Effector CD4-positive, alpha-beta T cell (primary cell): ENCODE data around the gene KCNJ2. TPM values are rescaled to one million over a fixed set of nuclear protein-coding genes. Genes with fewer than 3 reads are reported as not detected.
A peak's percentile ranks its signal among the peaks of the same experiment; 100 is the strongest.

Experiments
- DNase-seq: peaks from one replicate; pipeline ENCODE4 v3.0.0-alpha.2; 2020
- total RNA-seq: gene quantifications from one replicate; lab custom pipeline; 2026; lab: John Stamatoyannopoulos, UW

Gene KCNJ2
- total RNA-seq = not detected

DNA sequence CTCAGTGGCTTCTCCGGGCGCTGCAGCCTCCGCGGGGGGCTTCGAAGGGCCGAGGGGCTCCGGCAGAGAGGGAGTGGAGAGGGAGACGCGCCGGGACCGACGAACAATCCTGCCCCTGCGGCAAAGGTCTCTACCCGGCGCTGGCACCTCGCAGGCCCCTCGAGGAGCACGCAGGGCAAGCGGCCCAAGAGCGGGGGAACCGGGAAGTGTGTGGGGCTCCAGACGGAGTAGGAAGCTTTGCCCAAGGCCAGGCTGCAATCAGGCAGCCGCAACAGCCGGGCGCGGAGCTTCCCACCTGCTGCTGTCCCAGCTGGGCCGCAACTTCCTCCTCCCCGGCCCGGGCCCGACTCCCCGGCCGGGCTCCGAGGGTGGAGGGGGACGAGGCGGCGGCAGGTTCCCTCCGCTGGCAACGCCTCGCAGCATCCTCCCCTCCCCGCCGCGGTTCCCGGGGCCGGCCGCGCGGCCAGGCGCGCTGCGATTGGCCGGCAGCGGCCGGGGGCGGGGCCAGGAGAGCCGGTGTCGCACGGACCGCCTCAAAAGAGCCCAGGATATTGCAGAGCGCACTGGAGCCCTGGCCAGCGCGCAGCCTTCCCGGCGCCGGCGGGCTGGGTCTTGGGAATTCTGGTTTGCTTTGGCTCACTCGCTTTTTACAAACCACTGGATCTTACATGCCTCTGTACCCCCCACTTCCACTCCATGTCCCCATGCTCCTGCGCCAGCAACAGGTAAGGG is at the start of gene KCNJ2:
Gene KCNJ2 (plus strand): TSS at position 556 of the 732 bp plus-strand sequence. CDS start 5,508 bp downstream, outside the sequence.
- peak; percentile 2 for DNase-seq

DNA sequence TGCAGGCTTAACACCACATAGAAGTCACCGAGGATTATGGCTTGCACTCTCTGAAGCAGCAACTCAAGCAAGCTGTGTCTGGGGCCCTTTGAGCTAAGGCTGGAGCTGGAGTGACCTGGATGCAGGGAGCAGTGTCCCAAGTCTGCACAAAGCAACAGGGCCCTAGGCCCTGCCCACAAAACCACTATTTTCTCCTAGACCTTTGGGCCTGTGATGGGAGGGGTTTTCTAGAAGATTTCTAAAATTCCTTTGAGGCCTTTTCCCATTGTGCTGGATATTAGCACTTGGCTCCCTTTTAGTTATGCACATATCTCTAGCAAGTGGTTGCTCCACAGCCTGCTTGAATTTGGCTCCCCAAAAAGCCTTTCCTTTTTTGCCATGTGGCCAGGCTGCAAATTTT is 49.8 kb upstream of the KCNJ2 start:
- no peak for DNase-seq

DNA sequence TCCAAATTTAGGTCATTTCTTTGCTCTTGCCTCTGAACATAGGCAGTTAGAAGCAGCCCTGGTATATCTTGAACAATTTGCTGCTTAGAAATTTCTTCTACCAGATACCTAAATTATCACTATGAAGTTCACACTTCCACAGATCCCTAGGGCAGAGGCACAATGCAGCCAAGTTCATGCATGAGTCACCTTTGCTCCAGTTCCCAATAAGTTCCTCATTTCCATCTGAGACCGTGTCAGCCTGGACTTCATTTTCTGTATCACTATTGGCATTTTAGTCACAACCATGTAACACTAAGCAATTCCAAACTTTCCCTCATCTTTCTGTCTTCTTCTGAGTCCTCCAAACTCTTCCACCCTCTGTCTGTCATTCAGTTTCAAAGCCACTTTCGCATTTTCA is 49.3 kb upstream of the KCNJ2 start:
- DNase-seq = no peak

- no peak for DNase-seq
These were observed 48.9 kb upstream of the KCNJ2 start for GRCh38 chr17:70120425-70120824.

- no peak for DNase-seq
These were observed 48.2 kb upstream of the KCNJ2 start for GRCh38 chr17:70121126-70121525.

GRCh38 chr17:70123193-70123592 is 46.1 kb upstream of the KCNJ2 start:
- DNase-seq = no peak

DNA sequence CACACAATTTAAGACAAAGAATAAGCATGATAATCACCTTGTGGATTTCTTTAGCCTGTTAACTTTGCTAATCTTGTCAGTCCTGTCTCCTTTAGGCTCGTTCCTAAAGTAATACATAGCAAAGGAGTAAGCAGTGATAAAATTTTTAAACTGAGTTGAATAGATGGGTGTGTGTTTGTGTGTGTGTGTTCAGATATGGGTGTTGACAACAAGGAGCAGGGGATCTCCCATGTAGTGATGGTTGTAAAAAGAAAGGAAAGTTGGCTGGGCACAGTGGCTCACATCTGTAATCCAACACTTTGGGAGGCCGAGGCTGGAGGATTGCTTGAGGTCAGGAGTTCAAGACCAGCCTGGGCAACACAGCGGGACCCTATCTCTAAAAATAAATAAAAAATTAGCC is 44.6 kb upstream of the KCNJ2 start:
- DNase-seq = no peak

- no peak for DNase-seq
These were observed 42.0 kb upstream of the KCNJ2 start for GRCh38 chr17:70127221-70127873.

GRCh38 chr17:70128727-70129238 is 40.5 kb upstream of the KCNJ2 start:
- DNase-seq = no peak

- DNase-seq = no peak
These were observed 39.0 kb upstream of the KCNJ2 start for GRCh38 chr17:70130289-70130688.

- no peak for DNase-seq
These were observed 36.8 kb upstream of the KCNJ2 start for GRCh38 chr17:70132505-70132904.

- DNase-seq = no peak
These were observed 35.3 kb upstream of the KCNJ2 start for GRCh38 chr17:70134042-70134441.

DNA sequence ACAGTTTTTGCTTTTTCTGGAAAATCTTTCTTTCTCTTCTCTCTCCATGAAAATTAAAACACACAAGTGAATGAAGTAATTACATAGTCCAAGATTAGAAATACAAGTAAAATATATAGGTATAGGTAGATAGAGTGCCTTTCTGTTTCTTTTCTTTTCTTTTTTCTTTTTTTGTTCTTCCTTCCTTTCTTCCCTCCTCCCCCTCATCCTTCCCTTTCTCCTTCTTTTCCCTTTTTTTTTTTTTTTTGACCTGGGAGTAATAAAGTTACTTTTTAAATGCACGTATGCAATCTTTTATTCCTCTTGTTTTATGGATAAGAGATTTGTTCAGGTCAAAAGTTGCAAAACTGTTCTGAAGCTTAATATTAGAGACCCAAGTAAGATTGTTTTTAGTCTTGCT is 34.6 kb upstream of the KCNJ2 start:
- DNase-seq = no peak

DNA sequence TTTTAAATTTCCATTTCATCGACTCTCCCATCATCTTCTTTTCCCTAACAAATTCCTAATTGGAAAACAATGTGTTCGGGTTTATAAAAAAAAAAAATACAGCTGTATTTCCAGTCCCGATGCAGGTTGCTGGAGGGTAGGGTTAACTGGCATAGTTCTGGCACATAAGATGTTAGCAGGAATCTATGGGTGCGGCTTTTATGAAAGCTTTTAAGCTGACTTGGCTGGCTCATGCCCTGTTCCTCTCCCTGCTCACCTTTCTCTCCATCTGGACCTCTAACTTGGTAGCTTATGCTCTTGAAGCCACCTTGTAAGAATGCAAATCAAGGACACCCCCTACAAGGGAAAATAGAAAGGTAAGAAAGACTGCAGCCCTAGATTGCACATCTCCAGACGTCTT is 33.2 kb upstream of the KCNJ2 start:
- no peak for DNase-seq

- DNase-seq = no peak
These were observed 31.7 kb upstream of the KCNJ2 start for GRCh38 chr17:70137451-70138230.

DNA sequence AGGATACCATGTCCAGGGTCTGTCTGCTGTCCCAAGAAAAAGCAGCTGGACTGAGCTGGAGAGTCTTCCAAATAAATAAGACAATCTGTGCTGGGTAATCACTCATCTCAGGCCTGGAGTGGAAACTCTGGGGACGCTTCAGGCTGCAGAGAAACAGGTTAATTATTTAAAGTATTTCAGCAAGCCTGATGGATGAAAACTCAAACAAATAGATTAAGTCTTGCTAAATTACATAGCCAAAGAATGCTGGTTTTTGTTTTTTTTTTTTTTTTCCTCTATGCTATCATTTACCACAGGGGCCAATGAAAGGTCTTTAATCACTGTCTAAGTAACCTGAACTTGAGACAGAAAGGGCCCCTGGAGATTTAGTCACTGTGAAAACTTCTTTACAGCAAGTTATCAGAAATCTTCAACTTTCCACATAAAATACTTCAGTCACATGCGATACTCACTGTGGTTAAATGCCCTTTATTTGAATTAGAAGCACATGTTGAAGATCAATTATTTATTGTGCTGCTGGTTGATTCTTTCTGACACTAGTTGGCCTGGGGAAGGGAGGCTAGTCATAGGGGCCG is 31.0 kb upstream of the KCNJ2 start:
- no peak for DNase-seq

DNA sequence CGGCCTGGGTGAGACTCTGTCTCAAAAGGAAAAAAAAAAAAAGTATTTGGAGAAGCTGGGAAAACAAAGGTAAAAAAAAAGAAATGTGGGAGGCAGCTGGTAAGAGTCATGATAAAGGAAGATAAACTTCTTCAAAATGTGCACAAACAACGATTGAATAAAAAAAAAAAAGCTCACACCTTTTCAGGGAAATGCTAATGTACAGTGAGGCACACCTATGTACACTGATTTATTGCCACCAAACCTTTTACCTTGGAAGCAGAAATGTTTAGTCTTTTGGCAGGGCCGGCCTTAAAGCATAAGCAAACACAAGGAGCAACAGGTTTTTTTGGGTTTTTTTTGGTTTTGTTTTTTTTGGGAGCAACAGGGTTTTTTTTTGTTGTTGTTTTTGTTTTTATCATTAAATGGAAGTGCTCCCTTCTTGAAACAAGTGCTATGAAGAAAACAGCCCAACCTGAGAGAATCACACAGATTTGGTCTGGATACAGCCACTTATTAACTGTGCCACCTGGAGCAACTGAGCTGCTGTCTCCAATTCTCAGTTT is 29.8 kb upstream of the KCNJ2 start:
- no peak for DNase-seq

- no peak for DNase-seq
These were observed 25.0 kb upstream of the KCNJ2 start for GRCh38 chr17:70144260-70144846.

DNA sequence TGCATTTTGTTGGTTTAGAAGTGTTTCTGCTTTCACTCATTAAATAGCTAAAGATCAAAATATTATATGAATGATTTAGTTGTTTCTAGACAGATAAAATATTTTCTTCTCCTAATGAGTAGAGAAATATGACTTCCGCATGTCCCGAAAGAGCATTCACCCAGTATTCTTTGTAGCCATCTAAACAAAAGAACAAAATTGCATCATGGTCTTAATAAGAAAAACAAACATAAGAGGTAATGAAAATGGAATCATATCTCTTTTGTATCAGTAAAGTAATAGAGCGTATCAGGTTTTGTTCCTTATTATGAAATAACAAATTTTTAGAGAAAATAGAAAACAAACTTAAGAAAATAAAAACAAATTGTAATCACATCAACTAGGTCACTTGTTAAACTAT is 16.1 kb upstream of the KCNJ2 start:
- DNase-seq = no peak

DNA sequence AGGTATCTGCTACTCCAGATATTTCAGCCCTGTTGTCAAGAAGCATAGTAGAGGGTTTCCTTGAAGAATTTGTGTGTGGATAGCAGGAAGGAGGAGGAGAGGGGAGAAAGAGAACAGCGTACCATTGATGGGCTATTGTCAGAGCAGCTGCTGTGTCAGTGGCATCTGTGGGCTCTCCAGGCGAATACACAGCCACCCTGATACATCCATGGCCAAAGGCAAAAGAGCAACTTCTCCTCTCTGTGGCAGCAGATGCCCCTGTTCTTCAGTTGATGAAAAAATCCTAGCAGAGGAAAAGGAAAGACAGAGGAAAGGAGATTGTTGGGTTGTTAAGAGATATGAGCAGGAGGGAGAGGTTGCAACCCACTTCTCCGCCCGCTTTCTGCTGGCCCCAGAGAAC is 12.2 kb upstream of the KCNJ2 start:
- no peak for DNase-seq

GRCh38 chr17:70158180-70158579 is 11.2 kb upstream of the KCNJ2 start:
- no peak for DNase-seq

- no peak for DNase-seq
These were observed 10.7 kb upstream of the KCNJ2 start for GRCh38 chr17:70158591-70158990.
